T-cell (primary cell): ENCODE data around the gene CALML5. TPM values are rescaled to one million over a fixed set of nuclear protein-coding genes. Genes with fewer than 3 reads are reported as not detected.

ENCODE experiments used
- ATAC-seq, 4 experiments: fragments of 200-7000 bp in 3 of 4; fragments of 150-1000 bp in 1 of 4; cut with Tn5 transposase; replicated peaks in 1 of 4; 1 replicate in 3 of 4; 2 replicates in 1 of 4; pipeline ENCODE4 v1.10.0; 2021; ENCODE audit warnings: moderate library complexity in 3 of 4, mild to moderate bottlenecking in 2 of 4, moderate number of reproducible peaks in 1 of 4
- CTCF ChIA-PET, 2 donors: fragments of 300-600 bp; sonication (Branson Sonifier 250); formaldehyde crosslinking; loops; one replicate each; lab custom pipeline; 2022; ENCODE audit warnings: antibody characterized with exemption in 2 of 2; lab: Charles Lee
- POLR2A ChIA-PET, 2 donors: fragments of 300-600 bp; sonication (Branson Sonifier 250); formaldehyde crosslinking; loops; one replicate each; lab custom pipeline; 2022; ENCODE audit warnings: antibody characterized with exemption in 2 of 2; lab: Charles Lee
- DNase-seq, 35 experiments: peaks; one replicate each; pipeline versions ENCODE4 v3.0.0 to v3.0.0-alpha.2; 2013 to 2023
- H3K27ac ChIP-seq: one replicate; pipeline ENCODE4 v1.5.1; 2013; ENCODE audit warnings: low read length
- H3K27me3 ChIP-seq, 2 experiments: replicated peaks in 1 of 2; 1 replicate in 1 of 2; 2 replicates in 1 of 2; pipeline versions ENCODE4 v1.6.1 to v1.7.0; 2013; ENCODE audit warnings: low read length in 1 of 2, mixed read lengths in 1 of 2; ENCODE audit not compliant: control insufficient read depth in 2 of 2, insufficient read depth in 2 of 2; ENCODE audit errors: extremely low read depth in 1 of 2
- H3K36me3 ChIP-seq, 2 donors: 1 replicate in 1 of 2; 2 replicates in 1 of 2; pipeline versions ENCODE4 v1.6.1 to v1.7.0; 2013; ENCODE audit warnings: low read length in 1 of 2; ENCODE audit not compliant: control insufficient read depth in 2 of 2, insufficient read depth in 1 of 2; ENCODE audit errors: extremely low read depth in 1 of 2
- H3K4me1 ChIP-seq, 2 experiments: 1 replicate in 1 of 2; 2 replicates in 1 of 2; pipeline versions ENCODE4 v1.6.1 to v1.7.0; 2013; ENCODE audit warnings: low read length in 2 of 2, mixed read lengths in 1 of 2; ENCODE audit not compliant: insufficient read depth in 2 of 2, control insufficient read depth in 1 of 2; ENCODE audit errors: extremely low read depth in 1 of 2
- H3K4me3 ChIP-seq, 2 donors: 1 replicate in 1 of 2; 2 replicates in 1 of 2; pipeline versions ENCODE4 v1.5.1 to v1.7.0; 2013; ENCODE audit warnings: mild to moderate bottlenecking in 2 of 2, low read length in 1 of 2, moderate library complexity in 1 of 2; ENCODE audit not compliant: control insufficient read depth in 1 of 2; ENCODE audit errors: extremely low read depth in 1 of 2
- H3K9me3 ChIP-seq: 2 replicates; pipeline ENCODE4 v1.7.0; 2013
- H3K27ac Mint-ChIP-seq, 2 donors: one replicate each; pipeline ENCODE4 v1.8.0; 2020 to 2021; ENCODE audit warnings: mild to moderate bottlenecking in 2 of 2, mixed read lengths in 2 of 2
- H3K27me3 Mint-ChIP-seq, 2 donors: one replicate each; pipeline ENCODE4 v1.8.0; 2021 to 2022; ENCODE audit warnings: mixed read lengths in 2 of 2
- H3K36me3 Mint-ChIP-seq: one replicate; pipeline ENCODE4 v1.8.0; 2021; ENCODE audit warnings: mixed read lengths
- H3K4me1 Mint-ChIP-seq, 3 donors: one replicate each; pipeline ENCODE4 v1.8.0; 2020 to 2022; ENCODE audit warnings: mixed read lengths in 3 of 3, mild to moderate bottlenecking in 1 of 3
- H3K4me3 Mint-ChIP-seq, 3 donors: one replicate each; pipeline ENCODE4 v1.8.0; 2020 to 2022; ENCODE audit warnings: mild to moderate bottlenecking in 3 of 3, mixed read lengths in 3 of 3, moderate library complexity in 3 of 3
- H3K9me3 Mint-ChIP-seq, 3 donors: one replicate each; pipeline ENCODE4 v1.8.0; 2020 to 2022; ENCODE audit warnings: mixed read lengths in 3 of 3
- WGBS: methylation state at CpG from one replicate; pipeline ENCODE4 v1.1.5; 2013; ENCODE audit warnings: missing lambda C conversion rate; ENCODE audit not compliant: insufficient coverage; 5-methylcytosine and 5-hydroxymethylcytosine counted together
- total RNA-seq, 35 experiments: library from RNA in 6 of 35; stranded (reverse) in 6 of 35; fragments of 120-200 nt in 1 of 35; gene quantifications; one replicate each; pipeline versions ENCODE4 v1.2.1 to v1.2.4 and lab custom pipeline; 2013 to 2026

Gene CALML5
- total RNA-seq, 5 donors from 2014 or later (not counting 1 experiment from before 2014, with no cell fraction given), result not detected

DNA sequence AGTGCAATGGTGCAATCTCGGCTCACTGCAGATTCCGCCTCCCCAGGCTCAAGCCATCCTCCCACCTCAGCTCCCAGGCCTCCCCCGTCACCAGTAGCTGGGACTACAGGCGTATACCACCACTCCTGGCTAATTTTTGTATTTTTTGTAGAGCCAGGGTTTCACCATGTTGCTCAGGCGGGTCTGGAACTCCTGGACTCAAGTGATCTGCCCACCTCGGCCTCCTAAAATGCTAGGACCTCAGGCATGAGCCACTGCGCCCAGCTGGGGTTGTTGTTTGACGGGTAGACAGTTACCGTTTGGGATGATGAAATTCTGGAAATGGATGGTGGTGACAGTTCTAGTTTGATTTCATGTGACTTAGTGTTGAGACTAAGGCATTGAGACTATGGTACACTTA, 40.7 kb upstream of the CALML5 start:
- peaks cover 0 to 4% (median 0%) of the 10 kb centered on the region in 3 donors for H3K4me1 Mint-ChIP-seq
- H3K4me3 Mint-ChIP-seq, result no peak overlapping the region
- ATAC-seq (no peak), DNase-seq (no peak)
- Histone ChIP-seq H3K4me1 (no peaks in the 10 kb centered on the region), H3K27me3 (no peaks in the 10 kb centered on the region), H3K4me3 (no peak overlapping the region), H3K36me3 (no peaks in the 10 kb centered on the region), H3K9me3 (peaks cover 2% of the 10 kb centered on the region), H3K27ac (no peak overlapping the region)
- CTCF ChIA-PET, result no interaction called here
- POLR2A ChIA-PET, result no interaction called here
- H3K36me3 Mint-ChIP-seq, result peaks cover 2% of the 10 kb centered on the region
- H3K27me3 Mint-ChIP-seq, result peaks cover 0 to 2% of the 10 kb centered on the region in 2 donors
- WGBS, result 80% methylated on average over 6 of the region's 9 CpGs
- no peak overlapping the region for H3K27ac Mint-ChIP-seq
- H3K9me3 Mint-ChIP-seq, result peaks cover 4 to 11% (median 9%) of the 10 kb centered on the region in 3 donors

- Mint-ChIP-seq H3K27me3 (peaks cover 0 to 2% of the 10 kb centered on the region in 2 donors), H3K4me1 (peaks cover 0 to 4% (median 0%) of the 10 kb centered on the region in 3 donors), H3K9me3 (peaks cover 4 to 11% (median 9%) of the 10 kb centered on the region in 3 donors), H3K27ac (no peak overlapping the region), H3K4me3 (no peak overlapping the region), H3K36me3 (peaks cover 2% of the 10 kb centered on the region)
- Histone ChIP-seq H3K36me3 (no peaks in the 10 kb centered on the region), H3K4me1 (no peaks in the 10 kb centered on the region), H3K9me3 (peaks cover 2% of the 10 kb centered on the region), H3K27me3 (no peaks in the 10 kb centered on the region), H3K4me3 (no peak overlapping the region), H3K27ac (no peak overlapping the region)
- POLR2A ChIA-PET, result no interaction called here
- CTCF ChIA-PET, result interaction anchor here in 1 of 2 donors (0.9 kb wide), 1 partner anchor 84 kb away, joined by 3 read pairs; no protein-coding TSS in a partner anchor
- WGBS, result 65% methylated on average over 11 of the region's 19 CpGs
- ATAC-seq (no peak), DNase-seq (no peak)
Measured at GRCh38 chr10:5538892-5539651, 39.7 kb upstream of the CALML5 start.

GRCh38 chr10:5538446-5538845, 39.1 kb upstream of the CALML5 start:
- CTCF ChIA-PET, result interaction anchor here in 1 of 2 donors (0.9 kb wide), 1 partner anchor 84 kb away, joined by 3 read pairs; no protein-coding TSS in a partner anchor
- H3K9me3 ChIP-seq, result peaks cover 2% of the 10 kb centered on the region

GRCh38 chr10:5537684-5538083, 38.3 kb upstream of the CALML5 start:
- H3K36me3 ChIP-seq, result no peaks in the 10 kb centered on the region
- POLR2A ChIA-PET, result no interaction called here
- no peak for ATAC-seq

More at GRCh38 chr10:5538446-5538845, 39.1 kb upstream of the CALML5 start:
- 92% methylated on average over 7 of the region's 9 CpGs for WGBS
- no peaks in the 10 kb centered on the region for H3K4me1 ChIP-seq
- Mint-ChIP-seq H3K4me3 (no peak overlapping the region), H3K4me1 (peaks cover 0 to 4% (median 0%) of the 10 kb centered on the region in 3 donors), H3K9me3 (peaks cover 0 to 11% (median 6%) of the 10 kb centered on the region in 3 donors), H3K36me3 (peaks cover 2% of the 10 kb centered on the region), H3K27ac (no peak overlapping the region), H3K27me3 (peaks cover 0 to 2% of the 10 kb centered on the region in 2 donors)
- ATAC-seq (no peak), DNase-seq (no peak)
- H3K27ac ChIP-seq, result no peak overlapping the region
- POLR2A ChIA-PET, result no interaction called here
- no peaks in the 10 kb centered on the region for H3K27me3 ChIP-seq
- no peaks in the 10 kb centered on the region for H3K36me3 ChIP-seq
- no peak overlapping the region for H3K4me3 ChIP-seq

GRCh38 chr10:5536486-5537081, 37.2 kb upstream of the CALML5 start:
- 100% methylated on average over 2 of the region's 7 CpGs for WGBS
- ChIA-PET POLR2A (no interaction called here), CTCF (no interaction called here)
- Mint-ChIP-seq H3K27me3 (peaks cover 0 to 2% of the 10 kb centered on the region in 2 donors), H3K9me3 (no peaks in the 10 kb centered on the region), H3K4me3 (no peak overlapping the region), H3K4me1 (peaks cover 0 to 4% (median 0%) of the 10 kb centered on the region in 3 donors), H3K27ac (no peak overlapping the region), H3K36me3 (no peaks in the 10 kb centered on the region)
- H3K27me3 ChIP-seq, result no peaks in the 10 kb centered on the region
- no peaks in the 10 kb centered on the region for H3K4me1 ChIP-seq
- H3K36me3 ChIP-seq, result no peaks in the 10 kb centered on the region
- no peak for ATAC-seq
- no peaks in the 10 kb centered on the region for H3K9me3 ChIP-seq
- H3K4me3 ChIP-seq, result no peak overlapping the region
- no peak for DNase-seq
- no peak overlapping the region for H3K27ac ChIP-seq

More at GRCh38 chr10:5537684-5538083, 38.3 kb upstream of the CALML5 start:
- H3K27me3 ChIP-seq, result no peaks in the 10 kb centered on the region
- CTCF ChIA-PET, result no interaction called here
- H3K27me3 Mint-ChIP-seq, result peaks cover 0 to 2% of the 10 kb centered on the region in 2 donors
- WGBS, result 96% methylated on average over 5 of the region's 6 CpGs
- H3K4me1 ChIP-seq, result no peaks in the 10 kb centered on the region
- no peak overlapping the region for H3K4me3 Mint-ChIP-seq
- H3K4me1 Mint-ChIP-seq, result peaks cover 0 to 4% (median 0%) of the 10 kb centered on the region in 3 donors
- H3K4me3 ChIP-seq, result no peak overlapping the region
- no peak for DNase-seq
- H3K27ac ChIP-seq, result no peak overlapping the region
- peaks cover 2% of the 10 kb centered on the region for H3K36me3 Mint-ChIP-seq
- peaks cover 2% of the 10 kb centered on the region for H3K9me3 ChIP-seq
- peaks cover 0 to 8% (median 2%) of the 10 kb centered on the region in 3 donors for H3K9me3 Mint-ChIP-seq
- no peak overlapping the region for H3K27ac Mint-ChIP-seq

DNA sequence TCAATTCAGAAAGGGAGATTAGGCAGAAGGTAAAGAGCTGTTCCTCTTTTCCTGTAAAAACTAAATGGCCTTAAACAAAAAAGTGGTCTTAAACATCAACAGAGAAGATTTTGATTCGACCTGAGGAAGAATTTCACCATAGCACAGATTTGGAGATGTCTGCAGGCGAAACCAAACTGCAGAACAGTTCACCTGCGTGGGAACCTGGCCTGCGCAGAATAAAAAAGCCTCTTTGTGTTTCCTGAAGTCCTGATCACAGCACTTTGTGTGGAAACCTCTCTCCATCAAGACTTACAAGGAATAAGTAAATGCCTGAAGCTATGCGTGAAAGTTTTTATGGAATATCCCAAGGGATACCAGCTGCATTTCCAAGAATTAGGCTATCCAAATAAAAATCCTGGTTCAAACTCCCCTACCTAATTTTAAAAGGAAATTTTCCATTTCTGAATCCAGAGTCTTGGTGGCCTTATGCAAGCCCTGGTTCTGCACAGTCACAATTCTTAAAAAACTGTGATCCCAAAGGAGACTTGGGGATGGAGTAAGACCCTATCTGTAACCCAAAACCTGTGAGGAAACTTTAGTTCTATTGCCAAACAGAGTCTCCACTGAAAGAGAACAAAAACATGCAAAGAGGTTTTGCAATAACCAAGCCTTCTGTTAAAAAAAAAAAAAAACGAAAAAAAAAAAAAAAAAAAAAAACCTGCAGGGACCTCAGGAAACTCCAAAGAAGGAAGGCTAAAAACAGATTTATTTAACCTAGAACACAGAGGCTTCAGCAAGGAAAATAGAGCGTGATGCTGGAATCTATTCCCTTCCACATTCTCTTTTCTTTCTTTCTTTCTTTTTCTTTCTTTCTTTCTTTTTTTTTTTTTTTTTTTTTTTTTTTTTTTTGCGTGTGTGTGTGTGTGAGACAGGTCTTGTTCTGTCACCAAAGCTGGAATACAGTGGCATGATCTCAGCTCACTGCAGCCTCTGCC, 35.8 kb upstream of the CALML5 start:
- Histone ChIP-seq H3K36me3 (no peaks in the 10 kb centered on the region), H3K27me3 (no peaks in the 10 kb centered on the region), H3K4me1 (no peaks in the 10 kb centered on the region), H3K27ac (no peak overlapping the region), H3K4me3 (no peak overlapping the region), H3K9me3 (no peaks in the 10 kb centered on the region)
- no peaks in the 10 kb centered on the region for H3K36me3 Mint-ChIP-seq
- no peak for DNase-seq
- ChIA-PET POLR2A (no interaction called here), CTCF (no interaction called here)
- no peak for ATAC-seq
- 82% methylated on average over 4 of the region's 8 CpGs for WGBS
- H3K9me3 Mint-ChIP-seq, result no peaks in the 10 kb centered on the region
- peaks cover 0 to 4% (median 0%) of the 10 kb centered on the region in 3 donors for H3K4me1 Mint-ChIP-seq
- H3K27ac Mint-ChIP-seq, result no peak overlapping the region
- peaks cover 0 to 2% of the 10 kb centered on the region in 2 donors for H3K27me3 Mint-ChIP-seq
- H3K4me3 Mint-ChIP-seq, result no peak overlapping the region
